Panc1 (cell line): ENCODE measurements around the gene ARHGDIB. TPM values are rescaled to one million over a fixed set of nuclear protein-coding genes. Genes with fewer than 3 reads are reported as not detected.

Source experiments
- ATAC-seq: fragments of 200-7000 bp; cut with Tn5 transposase; 2 replicates; pipeline ENCODE4 v1.9.1; 2020; ENCODE audit warnings: mild to moderate bottlenecking, moderate library complexity
- BruUV-seq: library from RNA; stranded (reverse); fragments of 400-500 nt; replicated peaks from 2 replicates; lab custom pipeline; 2021; lab: Mats Ljungman, UMichigan
- CTCF ChIA-PET: fragments of 300-600 bp; sonication (Branson Sonifier 250); formaldehyde crosslinking; loops from one replicate; lab custom pipeline; 2022; ENCODE audit warnings: antibody characterized with exemption; lab: Charles Lee
- POLR2A ChIA-PET: fragments of 300-600 bp; sonication (Branson Sonifier 250); formaldehyde crosslinking; loops from one replicate; lab custom pipeline; 2022; ENCODE audit warnings: antibody characterized with exemption; lab: Charles Lee
- DNase-seq: peaks from one replicate; pipeline ENCODE4 v3.0.0-alpha.2; 2010; ENCODE audit warnings: low read depth, low spot score
- H3K27ac ChIP-seq: 2 replicates; pipeline ENCODE4 v1.5.1; 2011; ENCODE audit warnings: mild to moderate bottlenecking, low read length, inconsistent platforms
- H3K27me3 ChIP-seq: fragments of 200-500 bp; sonication (Bioruptor generic); 2 replicates; pipeline ENCODE4 v1.6.0; 2014; ENCODE audit warnings: low read length, inconsistent platforms; ENCODE audit not compliant: control insufficient read depth, insufficient read depth
- H3K36me3 ChIP-seq: fragments of 200-500 bp; sonication (Bioruptor generic); 2 replicates; pipeline ENCODE4 v1.5.1; 2014; ENCODE audit warnings: inconsistent platforms, mild to moderate bottlenecking, low read length, moderate library complexity; ENCODE audit not compliant: control insufficient read depth, insufficient read depth
- H3K4me1 ChIP-seq: 2 replicates; pipeline ENCODE4 v1.5.1; 2011; ENCODE audit warnings: inconsistent platforms, mild to moderate bottlenecking, low read length, moderate library complexity; ENCODE audit not compliant: control insufficient read depth, insufficient read depth
- H3K4me3 ChIP-seq, 2 experiments: 2 replicates each; pipeline ENCODE4 v1.5.1; 2011 to 2012; ENCODE audit warnings: low read depth in 2 of 2, low read length in 2 of 2, mild to moderate bottlenecking in 2 of 2, inconsistent platforms in 1 of 2, moderate library complexity in 1 of 2
- H3K9me3 ChIP-seq: fragments of 200-500 bp; sonication (Bioruptor generic); 2 replicates; pipeline ENCODE4 v1.5.1; 2014; ENCODE audit warnings: low read depth, mild to moderate bottlenecking, inconsistent platforms, low read length, moderate library complexity; ENCODE audit not compliant: control insufficient read depth, insufficient read depth
- CTCF ChIP-seq: fragments of 450-650 bp; IDR thresholded peaks from 2 replicates; pipeline ENCODE4 v1.5.1; 2017; ENCODE audit warnings: mild to moderate bottlenecking
- POLR2AphosphoS5 ChIP-seq: IDR thresholded peaks from 2 replicates; pipeline ENCODE4 v1.6.1; 2012; ENCODE audit warnings: mild to moderate bottlenecking, low read depth, low read length, moderate library complexity
- REST ChIP-seq, 2 experiments: IDR thresholded peaks; 2 replicates each; pipeline ENCODE4 v1.6.1; 2011 to 2012; ENCODE audit warnings: low read depth in 2 of 2, control low read depth in 1 of 2, low read length in 1 of 2, mild to moderate bottlenecking in 1 of 2, moderate library complexity in 1 of 2; ENCODE audit not compliant: insufficient read depth in 1 of 2
- SIN3A ChIP-seq: IDR thresholded peaks from 2 replicates; pipeline ENCODE4 v1.6.1; 2012; ENCODE audit warnings: low read depth, mild to moderate bottlenecking, low read length, moderate library complexity, borderline replicate concordance; ENCODE audit not compliant: insufficient read depth
- TCF7L2 ChIP-seq: IDR thresholded peaks from 2 replicates; pipeline ENCODE4 v1.6.1; 2011; ENCODE audit warnings: mild to moderate bottlenecking, low read depth, low read length, inconsistent platforms
- in situ Hi-C: cut with HindIII; loops from 2 replicates; pipeline ENCODE4 v1.10.0; 2016; ENCODE audit warnings: low sequenced_read_pairs, low pct_unique_long_range_greater_than_20kb
- intact Hi-C: fragments of 100-400 bp; cut with micrococcal nuclease; formaldehyde crosslinking; loops from one replicate; pipeline ENCODE4 v1.10.0; 2022; ENCODE audit not compliant: unreplicated experiment
- total RNA-seq: library from RNA; stranded (reverse); gene quantifications from one replicate; pipeline ENCODE4 v1.2.1, GENCODE V29; 2021; ENCODE audit not compliant: unreplicated experiment

Gene ARHGDIB
- total RNA-seq, 1 experiment from 2014 or later: 1.6 TPM

GRCh38 chr12:14993537-14994266, 32.3 kb upstream of the ARHGDIB start:
- no peaks in the 10 kb centered on the region for H3K27me3 ChIP-seq
- H3K9me3 ChIP-seq: no peaks in the 10 kb centered on the region
- DNase-seq (no peak), ATAC-seq (0 out of 2 replicates have a peak, but pooled peaks have one; percentile 56)
- intact Hi-C loops: loop anchor here (2.0 to 10.0 kb wide), 2 partner anchors 183 to 269 kb away; no protein-coding TSS in a partner anchor
- in situ Hi-C loops: no loop called here
- no peaks in the 10 kb centered on the region; the same call in 1 of the 2 replicates for H3K4me1 ChIP-seq
- H3K27ac ChIP-seq: no peak overlapping the region
- no peak for TF ChIP-seq REST (IDR thresholded peaks at IDR 0.05; ENCODE audit: insufficient read depth in 1 of 2, low read depth in 2 of 2, low read length in 1 of 2)
- no peak for TF ChIP-seq POLR2AphosphoS5
- TF ChIP-seq SIN3A: no peak
- no peak for TF ChIP-seq CTCF
- TF ChIP-seq TCF7L2: no peak
- H3K4me3 ChIP-seq: no peak overlapping the region
- CTCF ChIA-PET: no interaction called here
- POLR2A ChIA-PET: no interaction called here
- H3K36me3 ChIP-seq: no peaks in the 10 kb centered on the region
- BruUV-seq: no TSS peak

- in situ Hi-C loops (no loop called here), intact Hi-C loops (loop anchor here (10.0 kb wide), 1 partner anchor 268 kb away; no protein-coding TSS in a partner anchor)
- DNase-seq (no peak), ATAC-seq (no peak)
- Histone ChIP-seq H3K4me1 (no peaks in the 10 kb centered on the region; the same call in 1 of the 2 replicates), H3K27me3 (no peaks in the 10 kb centered on the region), H3K36me3 (no peaks in the 10 kb centered on the region), H3K4me3 (no peak overlapping the region), H3K9me3 (no peaks in the 10 kb centered on the region), H3K27ac (no peak overlapping the region)
- BruUV-seq: no TSS peak
- ChIA-PET CTCF (no interaction called here), POLR2A (no interaction called here)
- no peak for TF ChIP-seq SIN3A
- no peak for TF ChIP-seq TCF7L2
- no peak for TF ChIP-seq POLR2AphosphoS5
- TF ChIP-seq REST (IDR thresholded peaks at IDR 0.05; ENCODE audit: insufficient read depth in 1 of 2, low read depth in 2 of 2, low read length in 1 of 2): no peak
- TF ChIP-seq CTCF: no peak
Measured at GRCh38 chr12:14993117-14993516, 31.7 kb upstream of the ARHGDIB start.
